ENCODE data around the gene EPHB2.

EPHB2 gene

DNA sequence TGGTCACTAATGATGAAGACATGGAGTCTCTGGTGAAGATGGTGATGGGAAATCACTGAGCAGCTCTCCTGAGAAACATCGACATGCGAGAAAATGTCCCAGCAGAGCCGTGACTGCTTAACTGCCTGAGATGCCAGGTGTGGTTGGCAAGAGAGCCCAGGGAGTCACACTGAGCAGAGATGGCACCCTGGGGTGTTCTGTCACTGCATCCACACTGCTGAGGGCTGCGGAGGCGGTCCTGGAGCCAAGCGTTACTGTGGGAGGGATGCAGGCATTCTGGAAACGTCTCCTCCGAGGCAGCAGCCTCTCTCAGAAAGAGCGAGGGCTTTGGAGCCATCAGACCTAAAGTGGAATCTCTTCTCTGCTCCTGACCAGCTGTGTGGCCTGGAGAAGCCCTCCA is 57.2 kb downstream of the EPHB2 start:
- H3K36me3 Mint-ChIP-seq (ENCODE audit: low read depth), result no peaks in the 10 kb centered on the region
- no peak overlapping the region for H3K4me3 Mint-ChIP-seq
- H3K4me1 Mint-ChIP-seq (ENCODE audit: low read depth), result no peaks in the 10 kb centered on the region
- H3K9me3 Mint-ChIP-seq, result no peaks in the 10 kb centered on the region
- H3K27ac Mint-ChIP-seq, result no peak overlapping the region
- no peaks in the 10 kb centered on the region for H3K27me3 Mint-ChIP-seq

DNA sequence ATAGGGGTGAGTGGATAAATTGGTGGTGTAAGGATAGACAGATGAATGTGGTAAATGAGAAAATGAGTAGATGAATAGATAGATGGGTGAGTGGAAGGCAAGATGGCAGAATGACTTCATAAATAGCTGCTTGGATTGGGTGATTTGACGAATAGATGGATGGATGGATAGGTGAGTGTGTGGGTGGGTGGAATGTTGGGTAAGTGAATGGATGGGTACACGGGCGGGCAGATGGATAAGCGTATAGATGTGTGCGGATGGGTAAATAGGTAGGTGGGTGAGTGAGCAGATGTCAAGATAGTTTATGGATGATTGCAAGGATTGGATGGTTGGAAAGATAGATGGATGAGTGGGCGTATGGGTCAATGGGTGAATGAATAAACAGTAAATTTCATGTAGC is 59.3 kb downstream of the EPHB2 start:
- Mint-ChIP-seq H3K27me3 (no peaks in the 10 kb centered on the region), H3K36me3 (ENCODE audit: low read depth) (no peaks in the 10 kb centered on the region), H3K27ac (no peak overlapping the region), H3K4me1 (ENCODE audit: low read depth) (no peaks in the 10 kb centered on the region), H3K9me3 (no peaks in the 10 kb centered on the region), H3K4me3 (no peak overlapping the region)

DNA sequence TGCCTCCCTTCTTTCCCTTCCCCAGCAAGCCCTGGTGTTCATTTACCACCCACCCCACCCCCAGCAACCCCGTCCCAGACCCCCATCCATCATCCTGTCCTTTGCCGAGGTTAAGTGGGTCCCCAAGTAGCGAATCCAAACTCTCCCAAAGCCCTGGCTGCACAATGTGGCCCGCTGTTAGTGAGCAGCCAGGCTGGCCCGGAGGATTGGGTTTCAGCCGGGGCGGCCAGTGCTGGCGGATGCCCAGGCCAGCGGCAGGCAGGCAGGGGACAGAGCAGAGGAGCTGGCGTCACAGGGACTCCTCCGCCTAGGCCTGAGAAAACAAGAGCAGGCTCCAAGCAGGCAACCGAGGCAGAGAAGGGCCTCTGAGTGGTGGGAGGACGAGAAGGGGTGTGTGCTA is 61.4 kb downstream of the EPHB2 start:
- H3K36me3 Mint-ChIP-seq (ENCODE audit: low read depth), result no peaks in the 10 kb centered on the region
- H3K4me3 Mint-ChIP-seq, result no peak overlapping the region
- no peaks in the 10 kb centered on the region for H3K9me3 Mint-ChIP-seq
- no peaks in the 10 kb centered on the region for H3K4me1 Mint-ChIP-seq (ENCODE audit: low read depth)
- peaks cover 4% of the 10 kb centered on the region for H3K27me3 Mint-ChIP-seq
- no peak overlapping the region for H3K27ac Mint-ChIP-seq

DNA sequence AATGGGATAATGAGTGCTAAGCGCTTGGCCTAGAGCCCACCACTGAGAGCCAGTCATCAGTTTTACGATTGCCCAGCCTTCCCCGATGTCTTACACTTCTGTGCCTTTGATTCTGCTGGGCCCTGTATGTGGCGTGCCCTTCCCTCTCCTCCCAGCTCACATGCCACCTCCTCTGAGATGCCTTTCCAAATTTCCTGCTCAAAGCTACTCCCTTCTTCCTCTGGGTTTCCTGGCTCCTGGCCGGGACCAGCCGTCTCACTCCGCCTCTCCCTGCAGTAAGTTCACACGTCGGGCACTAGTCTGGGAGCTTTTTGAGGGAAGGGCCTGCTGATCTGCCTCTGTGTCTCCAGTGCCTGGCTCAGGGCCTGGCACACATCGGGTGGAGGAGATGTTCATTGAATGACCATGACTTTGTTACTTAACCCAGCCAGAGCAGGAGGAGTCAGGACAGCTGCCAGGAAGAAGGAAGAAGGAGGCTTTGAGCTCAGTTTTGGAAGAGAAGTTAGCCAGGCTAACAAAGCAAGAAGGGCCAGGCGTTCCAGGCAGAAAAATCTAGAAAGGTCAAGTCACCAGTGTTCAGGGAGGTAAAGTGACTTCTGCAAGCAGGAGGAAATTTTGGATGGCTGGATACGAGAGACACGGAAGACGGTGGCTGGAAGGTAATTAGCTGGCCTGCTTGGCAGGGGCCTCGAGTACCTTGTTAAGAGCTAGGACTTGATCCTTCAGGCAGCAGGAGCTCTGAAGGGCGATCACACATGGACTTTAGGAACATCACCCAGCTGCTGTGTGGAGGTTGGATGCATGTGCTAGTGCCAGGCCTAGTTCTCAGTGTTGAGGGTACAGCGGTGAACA is 63.6 kb downstream of the EPHB2 start:
- no peaks in the 10 kb centered on the region for H3K4me1 Mint-ChIP-seq (ENCODE audit: low read depth)
- H3K9me3 Mint-ChIP-seq, result no peaks in the 10 kb centered on the region
- H3K4me3 Mint-ChIP-seq, result no peak overlapping the region
- peaks cover 9% of the 10 kb centered on the region for H3K27me3 Mint-ChIP-seq
- no peak overlapping the region for H3K27ac Mint-ChIP-seq
- no peaks in the 10 kb centered on the region for H3K36me3 Mint-ChIP-seq (ENCODE audit: low read depth)

DNA sequence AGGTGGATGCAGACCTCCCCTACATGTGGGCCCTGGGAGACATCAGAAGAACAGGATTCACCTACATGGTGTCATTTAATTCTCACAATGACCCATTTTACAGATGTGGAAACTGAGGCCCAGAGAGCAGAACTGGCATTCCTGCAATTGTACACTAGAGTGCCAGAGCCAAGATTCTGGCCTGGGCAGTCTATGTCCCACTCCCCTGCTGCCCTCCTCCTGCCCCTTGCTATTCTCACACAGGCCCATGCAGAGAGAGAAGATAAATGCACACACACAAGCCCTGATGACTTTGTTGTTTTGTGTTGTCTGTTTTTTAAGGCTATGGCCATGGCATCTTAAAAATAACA is 64.2 kb downstream of the EPHB2 start:
- Mint-ChIP-seq H3K4me1 (ENCODE audit: low read depth) (no peaks in the 10 kb centered on the region), H3K9me3 (no peaks in the 10 kb centered on the region), H3K4me3 (no peak overlapping the region), H3K36me3 (ENCODE audit: low read depth) (no peaks in the 10 kb centered on the region), H3K27me3 (peaks cover 11% of the 10 kb centered on the region), H3K27ac (no peak overlapping the region)

DNA sequence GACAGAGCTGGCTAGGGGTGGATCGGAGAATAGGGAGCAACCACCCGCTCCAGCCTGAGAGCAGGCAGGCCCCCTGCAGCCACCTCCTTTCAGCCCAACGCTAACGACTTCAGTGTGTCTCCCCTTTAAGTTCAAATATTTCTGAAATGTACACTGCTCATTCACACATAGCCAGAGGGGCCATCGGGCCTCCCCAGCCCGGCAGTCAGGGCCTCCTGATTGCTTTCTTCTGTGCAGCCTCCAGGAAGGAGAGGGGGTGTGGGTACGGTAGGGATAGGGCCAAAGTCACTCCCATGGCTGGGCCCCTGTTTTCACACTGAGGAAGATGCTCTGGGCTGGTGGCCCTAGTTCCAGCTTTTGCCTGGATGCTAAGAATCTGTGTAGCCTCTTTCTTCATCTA is 64.8 kb downstream of the EPHB2 start:
- H3K4me3 Mint-ChIP-seq, result no peak overlapping the region
- no peaks in the 10 kb centered on the region for H3K4me1 Mint-ChIP-seq (ENCODE audit: low read depth)
- H3K9me3 Mint-ChIP-seq, result no peaks in the 10 kb centered on the region
- H3K36me3 Mint-ChIP-seq (ENCODE audit: low read depth), result no peaks in the 10 kb centered on the region
- H3K27me3 Mint-ChIP-seq, result peaks cover 11% of the 10 kb centered on the region
- H3K27ac Mint-ChIP-seq, result no peak overlapping the region

DNA sequence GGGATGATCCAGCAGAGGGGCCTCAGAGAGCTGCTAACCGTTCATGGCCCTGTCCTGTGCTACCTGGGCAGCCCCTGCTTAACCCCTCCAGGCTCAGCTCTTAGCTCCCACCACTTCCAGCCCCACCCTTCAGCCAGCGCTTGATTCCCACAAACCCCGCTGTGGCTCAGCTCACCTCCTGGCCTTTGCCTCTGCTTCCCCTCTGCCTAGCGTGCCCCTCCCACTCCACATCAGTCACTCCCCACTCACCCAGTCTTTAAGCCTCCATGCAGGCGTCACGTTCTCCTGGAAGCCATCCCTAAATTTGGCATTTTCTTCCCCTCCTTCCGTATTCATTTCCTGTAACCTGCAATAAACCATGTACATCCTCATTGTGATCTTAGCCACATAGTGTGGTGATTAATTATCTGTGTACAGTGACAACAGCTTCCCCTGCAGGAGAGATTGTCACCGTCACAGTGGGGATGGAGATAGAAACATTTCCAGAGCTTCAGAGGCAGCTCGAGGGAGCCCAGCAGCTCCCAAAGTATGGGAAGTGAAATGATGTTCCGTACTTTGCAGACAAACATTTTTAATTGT is 65.5 kb downstream of the EPHB2 start:
- Mint-ChIP-seq H3K4me3 (no peak overlapping the region), H3K36me3 (ENCODE audit: low read depth) (no peaks in the 10 kb centered on the region), H3K4me1 (ENCODE audit: low read depth) (no peaks in the 10 kb centered on the region), H3K27me3 (peaks cover 11% of the 10 kb centered on the region), H3K9me3 (no peaks in the 10 kb centered on the region), H3K27ac (no peak overlapping the region)

DNA sequence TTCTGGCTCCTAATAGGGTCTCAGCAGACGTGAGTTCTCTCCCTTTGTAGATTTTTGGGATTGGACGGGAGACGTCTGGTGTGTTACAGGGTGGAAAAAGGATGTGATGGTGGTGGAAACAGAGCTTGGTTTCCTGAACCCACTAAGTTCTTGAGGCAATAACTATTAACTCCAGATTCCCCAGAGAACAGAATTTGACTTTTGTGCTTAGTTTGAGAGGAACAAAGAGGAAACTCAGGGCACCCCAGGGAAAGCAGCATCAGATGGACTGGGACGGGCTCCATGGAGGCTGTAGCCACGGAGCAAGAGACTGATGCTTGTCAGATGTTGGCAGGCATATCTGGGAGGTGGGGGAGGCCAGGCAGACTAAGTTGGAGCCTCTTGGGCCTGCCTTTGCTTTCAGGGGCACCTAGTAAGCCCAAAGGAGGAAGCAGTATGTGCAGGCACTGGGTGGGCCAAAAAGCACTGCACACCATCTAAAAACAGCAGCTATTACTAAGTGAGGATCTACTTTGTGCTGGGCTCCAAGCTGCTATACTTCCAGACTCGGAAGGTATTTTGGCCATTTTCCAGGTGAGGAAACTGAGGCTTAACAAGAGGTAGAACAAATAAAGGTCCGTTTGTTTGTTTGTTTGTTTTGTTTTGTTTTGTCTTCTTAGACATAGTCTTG is 66.9 kb downstream of the EPHB2 start:
- Mint-ChIP-seq H3K4me1 (ENCODE audit: low read depth) (no peaks in the 10 kb centered on the region), H3K9me3 (no peaks in the 10 kb centered on the region), H3K27me3 (peaks cover 11% of the 10 kb centered on the region)

DNA sequence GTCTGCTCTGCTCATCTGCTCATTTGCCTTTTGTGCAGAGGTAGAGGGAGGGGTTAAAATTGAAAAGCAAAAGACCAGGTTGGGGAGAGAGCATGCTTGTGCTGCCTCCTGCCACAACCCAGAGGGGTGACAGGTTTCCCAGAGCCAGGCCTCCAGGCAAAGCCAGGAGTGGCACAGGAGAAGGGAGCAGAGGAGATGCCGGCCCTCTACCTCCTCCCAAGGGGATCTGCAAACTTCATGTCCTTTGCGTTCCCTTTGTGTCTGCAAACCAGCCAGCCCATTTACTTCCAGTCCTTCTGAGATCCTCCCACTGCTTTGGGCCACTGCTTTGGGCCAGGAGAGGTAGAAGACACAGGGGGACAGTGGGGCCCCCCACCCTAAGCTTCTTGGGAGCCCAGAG is 67.8 kb downstream of the EPHB2 start:
- H3K36me3 Mint-ChIP-seq (ENCODE audit: low read depth), result no peaks in the 10 kb centered on the region
- no peaks in the 10 kb centered on the region for H3K4me1 Mint-ChIP-seq (ENCODE audit: low read depth)
- peaks cover 11% of the 10 kb centered on the region for H3K27me3 Mint-ChIP-seq
- H3K9me3 Mint-ChIP-seq, result no peaks in the 10 kb centered on the region
- H3K27ac Mint-ChIP-seq, result no peak overlapping the region
- H3K4me3 Mint-ChIP-seq, result no peak overlapping the region

More for the DNA sequence above, 66.9 kb downstream of the EPHB2 start:
- Mint-ChIP-seq H3K27ac (no peak overlapping the region), H3K36me3 (ENCODE audit: low read depth) (no peaks in the 10 kb centered on the region), H3K4me3 (no peak overlapping the region)

DNA sequence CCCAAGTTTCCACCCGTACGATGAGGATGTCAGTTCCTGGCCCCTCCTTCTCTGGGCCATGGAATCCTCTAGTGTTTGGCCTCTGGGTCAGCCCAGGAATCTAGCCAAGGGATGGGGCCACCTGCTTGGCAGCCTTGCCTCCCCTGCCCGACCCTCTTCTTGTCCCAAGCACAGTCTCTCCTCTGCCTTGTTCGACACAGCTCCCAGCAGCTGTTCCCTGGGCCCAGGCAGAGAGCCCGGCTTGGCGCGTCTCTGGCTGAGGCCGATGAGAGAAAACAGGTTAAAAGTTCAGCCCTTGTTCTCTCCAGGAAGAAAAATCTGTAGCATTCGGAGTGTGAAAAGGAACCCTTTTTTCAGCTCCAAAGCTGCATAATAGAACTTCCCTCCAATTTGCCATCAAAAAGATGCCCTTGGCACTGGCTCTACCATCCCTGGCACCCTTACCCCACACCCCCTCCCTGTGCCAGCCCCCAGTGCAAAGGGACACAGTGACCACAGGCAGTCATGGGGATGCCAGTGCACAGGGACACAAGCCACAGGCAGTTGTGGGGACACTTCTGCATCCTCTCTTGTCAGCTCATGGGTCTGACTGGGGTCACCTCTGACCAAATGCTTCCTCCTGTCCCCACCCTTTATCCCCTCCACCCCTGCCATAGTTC is 68.4 kb downstream of the EPHB2 start:
- no peak overlapping the region for H3K4me3 Mint-ChIP-seq
- H3K27ac Mint-ChIP-seq, result no peak overlapping the region

DNA sequence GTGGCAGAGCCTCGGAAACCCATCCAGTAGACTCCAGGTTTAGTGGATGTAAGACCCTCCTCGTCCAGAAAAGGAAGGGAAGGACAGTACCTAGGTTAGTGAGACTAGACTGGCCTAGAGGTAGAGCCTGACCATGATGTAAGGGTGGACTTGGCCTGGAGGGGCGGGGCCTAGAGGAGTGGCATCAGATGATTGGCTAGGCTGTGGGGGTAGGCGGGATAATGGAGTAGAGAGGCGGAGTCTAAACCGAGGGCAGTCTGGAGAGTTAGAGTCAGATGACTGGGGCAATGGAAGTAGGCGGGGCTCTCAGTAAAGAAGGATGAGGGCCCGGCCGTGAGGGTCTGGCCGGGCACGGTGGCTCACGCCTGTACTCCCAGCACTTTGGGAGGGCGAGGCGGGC is 70.1 kb downstream of the EPHB2 start:
- Mint-ChIP-seq H3K4me1 (ENCODE audit: low read depth) (no peaks in the 10 kb centered on the region), H3K4me3 (no peak overlapping the region), H3K27ac (no peak overlapping the region), H3K27me3 (peaks cover 11% of the 10 kb centered on the region), H3K36me3 (ENCODE audit: low read depth) (no peaks in the 10 kb centered on the region), H3K9me3 (no peaks in the 10 kb centered on the region)

More for the DNA sequence above, 68.4 kb downstream of the EPHB2 start:
- H3K27me3 Mint-ChIP-seq, result peaks cover 11% of the 10 kb centered on the region
- no peaks in the 10 kb centered on the region for H3K36me3 Mint-ChIP-seq (ENCODE audit: low read depth)
- H3K4me1 Mint-ChIP-seq (ENCODE audit: low read depth), result no peaks in the 10 kb centered on the region
- H3K9me3 Mint-ChIP-seq, result no peaks in the 10 kb centered on the region

DNA sequence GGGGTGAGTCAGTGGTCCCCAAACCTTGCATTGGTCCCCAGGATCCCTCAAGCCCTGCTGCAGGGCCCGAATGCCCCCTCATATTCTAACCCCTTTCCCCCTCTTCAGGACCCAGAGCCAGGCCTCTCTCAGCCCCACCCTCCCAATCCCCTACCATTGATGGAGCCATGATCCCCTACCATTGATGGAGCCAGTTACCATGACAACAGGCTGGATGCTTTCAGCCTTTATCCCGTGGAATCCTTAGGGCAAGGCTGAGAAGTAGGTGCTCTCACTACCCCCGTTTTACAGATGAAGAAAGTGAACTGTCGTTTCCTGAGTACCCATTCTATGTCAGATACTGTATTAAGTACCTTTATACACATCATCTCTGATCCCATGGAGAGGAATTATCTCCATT is 70.8 kb downstream of the EPHB2 start:
- H3K4me1 Mint-ChIP-seq (ENCODE audit: low read depth), result no peaks in the 10 kb centered on the region
- H3K27ac Mint-ChIP-seq, result no peak overlapping the region
- H3K36me3 Mint-ChIP-seq (ENCODE audit: low read depth), result no peaks in the 10 kb centered on the region
- peaks cover 7% of the 10 kb centered on the region for H3K27me3 Mint-ChIP-seq
- no peak overlapping the region for H3K4me3 Mint-ChIP-seq
- no peaks in the 10 kb centered on the region for H3K9me3 Mint-ChIP-seq

DNA sequence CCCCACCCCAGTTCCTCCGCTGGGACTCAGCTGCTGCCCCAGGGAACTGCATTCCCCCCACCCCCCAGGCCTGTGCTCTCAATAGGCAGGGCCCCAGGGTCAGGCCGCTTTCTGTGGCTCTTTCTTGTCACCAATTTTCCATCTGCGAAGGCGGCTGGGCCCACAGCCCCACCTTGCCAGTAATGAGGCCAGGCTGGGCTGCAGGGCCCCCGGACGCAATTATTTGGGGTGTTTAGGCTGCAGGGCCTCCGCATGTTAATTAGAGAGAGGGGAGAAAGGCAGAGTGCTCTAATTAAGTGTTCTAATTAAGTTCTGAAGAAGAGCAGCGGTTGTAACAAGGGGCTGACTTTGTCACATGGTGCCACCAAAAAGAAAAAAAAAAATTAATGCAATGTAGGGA is 71.8 kb downstream of the EPHB2 start:
- Mint-ChIP-seq H3K27ac (no peak overlapping the region), H3K27me3 (peaks cover 7% of the 10 kb centered on the region), H3K4me1 (ENCODE audit: low read depth) (no peaks in the 10 kb centered on the region), H3K36me3 (ENCODE audit: low read depth) (no peaks in the 10 kb centered on the region), H3K4me3 (no peak overlapping the region), H3K9me3 (no peaks in the 10 kb centered on the region)

DNA sequence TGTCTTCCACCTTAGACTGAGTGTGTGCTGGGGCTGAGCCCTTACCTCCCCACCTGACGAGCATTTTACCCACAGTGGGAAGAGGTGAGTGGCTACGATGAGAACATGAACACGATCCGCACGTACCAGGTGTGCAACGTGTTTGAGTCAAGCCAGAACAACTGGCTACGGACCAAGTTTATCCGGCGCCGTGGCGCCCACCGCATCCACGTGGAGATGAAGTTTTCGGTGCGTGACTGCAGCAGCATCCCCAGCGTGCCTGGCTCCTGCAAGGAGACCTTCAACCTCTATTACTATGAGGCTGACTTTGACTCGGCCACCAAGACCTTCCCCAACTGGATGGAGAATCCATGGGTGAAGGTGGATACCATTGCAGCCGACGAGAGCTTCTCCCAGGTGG is 73.7 kb downstream of the EPHB2 start:
- Mint-ChIP-seq H3K4me1 (ENCODE audit: low read depth) (no peaks in the 10 kb centered on the region), H3K27me3 (peaks cover 2% of the 10 kb centered on the region), H3K36me3 (ENCODE audit: low read depth) (no peaks in the 10 kb centered on the region), H3K4me3 (no peak overlapping the region), H3K9me3 (no peaks in the 10 kb centered on the region), H3K27ac (no peak overlapping the region)

DNA sequence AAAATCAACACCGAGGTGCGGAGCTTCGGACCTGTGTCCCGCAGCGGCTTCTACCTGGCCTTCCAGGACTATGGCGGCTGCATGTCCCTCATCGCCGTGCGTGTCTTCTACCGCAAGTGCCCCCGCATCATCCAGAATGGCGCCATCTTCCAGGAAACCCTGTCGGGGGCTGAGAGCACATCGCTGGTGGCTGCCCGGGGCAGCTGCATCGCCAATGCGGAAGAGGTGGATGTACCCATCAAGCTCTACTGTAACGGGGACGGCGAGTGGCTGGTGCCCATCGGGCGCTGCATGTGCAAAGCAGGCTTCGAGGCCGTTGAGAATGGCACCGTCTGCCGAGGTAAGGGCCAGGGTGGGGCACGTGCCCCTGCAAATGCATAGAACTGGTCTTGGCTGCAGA is 74.1 kb downstream of the EPHB2 start:
- Mint-ChIP-seq H3K4me3 (no peak overlapping the region), H3K27me3 (no peaks in the 10 kb centered on the region)

More for the DNA sequence above, 74.1 kb downstream of the EPHB2 start:
- Mint-ChIP-seq H3K9me3 (no peaks in the 10 kb centered on the region), H3K27ac (no peak overlapping the region), H3K4me1 (ENCODE audit: low read depth) (no peaks in the 10 kb centered on the region), H3K36me3 (ENCODE audit: low read depth) (no peaks in the 10 kb centered on the region)

Measured in stimulated activated naive CD8-positive, alpha-beta T cell treated with anti-CD3 and anti-CD28 coated beads, Interleukin-15, Interleukin-2, amounts not matched to agents 100 ng/mL and 50 ng/mL, for 24 hours (primary cell).